SIG-M5 treated with dmso at 0.1 percent for 504 hours (cell line): ENCODE results near the gene AVL9.
"Not testable (repeated sequence)": the region's sequence is repeated elsewhere in the genome, so short reads cannot be mapped to it uniquely, and the experiment has no call there.

Experiments
- DNase-seq: peaks from one replicate; lab custom pipeline; 2025; ENCODE audit not compliant: unreplicated experiment; lab: John Stamatoyannopoulos, UW

AVL9 gene

DNA sequence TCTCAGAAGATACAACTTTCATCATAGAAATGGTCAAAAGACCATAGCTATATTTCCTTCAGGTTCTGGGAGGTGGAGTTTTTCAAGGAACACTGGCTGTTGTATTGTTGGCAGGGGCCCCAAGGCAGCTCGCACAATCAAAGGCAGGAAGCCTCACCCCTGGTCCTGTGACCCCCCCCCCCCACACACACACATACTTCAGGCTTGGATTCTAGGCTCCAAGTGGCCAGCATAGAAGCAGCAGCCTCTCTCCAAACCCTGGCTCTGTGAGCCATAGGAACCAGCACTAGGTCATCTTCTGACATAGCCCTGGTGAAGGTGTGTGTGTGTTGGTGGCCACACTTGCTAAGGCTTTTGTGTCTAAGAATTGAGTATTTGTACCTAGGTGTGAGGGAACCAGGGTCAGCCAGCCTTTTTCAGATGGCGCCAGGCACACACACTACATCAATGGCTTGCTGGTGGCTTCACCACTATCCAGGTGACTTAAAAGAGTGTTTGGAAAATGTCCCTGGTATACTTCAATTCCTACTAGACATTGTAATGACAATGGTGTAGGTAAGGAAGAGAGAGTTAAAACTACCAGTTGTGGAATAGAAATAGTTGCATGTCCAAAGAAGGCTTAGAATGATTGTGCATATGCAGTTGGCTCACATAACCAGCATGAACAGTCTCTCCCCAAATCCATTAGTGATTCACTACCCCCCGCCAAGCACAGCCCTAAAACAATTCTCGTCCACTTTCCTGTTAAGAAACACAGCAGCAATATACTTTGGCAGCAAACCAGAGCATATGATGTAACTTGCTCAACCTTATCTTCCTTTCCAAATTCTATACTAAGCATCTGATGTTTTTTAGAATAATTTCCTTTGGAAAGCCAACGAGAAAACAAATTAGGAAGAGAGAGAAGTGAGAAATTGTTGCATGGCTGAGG is 91.3 kb downstream of the AVL9 start:
- DNase-seq: peak; percentile 94

- no peak for DNase-seq
Measured at GRCh38 chr7:32587411-32587948, 92.2 kb downstream of the AVL9 start.

DNA sequence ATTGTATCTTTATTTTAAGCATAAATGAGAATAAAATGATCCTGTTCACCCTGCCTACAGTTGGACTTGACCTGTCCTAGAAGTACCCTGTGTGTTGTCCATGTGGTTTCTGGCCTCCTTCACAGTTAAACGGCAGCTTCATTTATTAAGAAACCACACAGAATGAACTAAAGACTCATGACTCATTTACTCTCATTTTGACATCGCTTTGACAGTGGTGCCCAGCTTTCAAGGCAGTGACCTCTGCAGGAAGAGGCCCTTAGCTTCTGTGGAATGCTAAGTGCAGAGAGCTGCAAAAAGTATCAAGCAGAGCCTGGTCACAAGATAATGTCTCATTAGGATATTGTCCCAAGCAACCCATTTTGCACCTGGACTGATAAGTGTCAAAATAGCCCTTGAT is 93.4 kb downstream of the AVL9 start:
- DNase-seq: peak; percentile 86

DNA sequence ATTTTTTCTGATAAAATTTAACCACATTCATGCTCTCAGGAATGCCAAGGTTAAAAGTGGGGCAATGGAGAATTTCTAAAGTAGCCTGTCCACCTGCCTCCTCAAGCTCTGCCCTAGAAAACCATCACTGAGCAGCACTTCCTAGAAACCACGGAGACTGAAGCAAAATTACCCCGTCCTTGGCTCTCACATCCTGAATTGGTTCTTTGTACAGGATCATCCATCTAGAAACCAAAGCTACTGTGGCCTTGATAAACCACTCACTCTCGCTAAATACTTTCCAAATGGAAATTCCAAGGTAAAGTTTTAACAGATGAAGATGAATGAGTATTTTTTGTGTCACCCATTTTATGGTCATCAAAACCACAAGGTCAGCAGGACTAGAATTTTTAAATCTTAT is 96.6 kb downstream of the AVL9 start:
- DNase-seq: no peak

- DNase-seq: no peak
Measured at GRCh38 chr7:32592701-32593100, 97.4 kb downstream of the AVL9 start.

- DNase-seq: no peak
Measured at GRCh38 chr7:32594965-32595490, 99.7 kb downstream of the AVL9 start.

- DNase-seq: not testable (repeated sequence)
Measured at GRCh38 chr7:32601196-32601595, 105.9 kb downstream of the AVL9 start.

- DNase-seq: no peak
Measured at GRCh38 chr7:32602470-32602869, 107.2 kb downstream of the AVL9 start.

GRCh38 chr7:32603492-32603891 is 108.2 kb downstream of the AVL9 start:
- not testable (repeated sequence) for DNase-seq

DNA sequence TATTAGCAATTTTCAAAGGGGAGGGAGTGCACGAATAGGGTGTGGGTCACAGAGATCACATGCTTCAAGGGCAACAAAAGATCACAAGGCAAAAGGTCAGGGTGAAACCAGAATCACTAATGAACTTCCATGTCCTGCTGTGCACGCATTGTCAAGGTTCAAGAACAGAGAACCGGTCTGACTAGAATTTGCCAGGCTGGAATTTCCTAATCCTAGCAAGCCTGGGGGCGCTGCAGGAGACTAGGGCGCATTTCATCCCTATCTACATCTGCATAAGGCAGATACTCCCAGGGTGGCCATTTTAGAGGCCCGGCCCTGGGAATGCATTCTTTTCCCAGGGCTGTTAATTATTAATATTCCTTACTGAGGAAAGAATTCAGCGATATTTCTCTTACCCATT is 108.8 kb downstream of the AVL9 start:
- not testable (repeated sequence) for DNase-seq

- no peak for DNase-seq
Measured at GRCh38 chr7:32605032-32605431, 109.7 kb downstream of the AVL9 start.

DNA sequence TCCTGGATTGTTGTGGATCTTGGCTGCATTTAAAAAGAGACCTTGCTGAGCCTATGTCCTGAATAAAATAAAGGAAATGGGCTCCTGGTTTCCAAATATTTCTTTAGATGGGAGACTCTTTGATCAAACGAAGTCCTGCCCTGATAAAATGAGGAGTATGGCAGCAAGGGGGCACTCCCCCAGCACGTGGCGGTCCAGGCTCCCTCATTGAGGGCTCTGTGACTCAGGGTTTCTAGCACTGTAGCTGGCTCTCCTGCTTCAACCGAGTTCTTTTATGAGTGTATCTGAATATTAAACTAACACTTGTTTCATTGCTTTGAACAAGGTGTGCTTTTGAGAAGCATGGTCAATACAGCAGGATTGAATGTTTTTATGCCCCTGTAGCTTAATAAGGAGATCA is 114.2 kb downstream of the AVL9 start:
- DNase-seq: no peak

DNA sequence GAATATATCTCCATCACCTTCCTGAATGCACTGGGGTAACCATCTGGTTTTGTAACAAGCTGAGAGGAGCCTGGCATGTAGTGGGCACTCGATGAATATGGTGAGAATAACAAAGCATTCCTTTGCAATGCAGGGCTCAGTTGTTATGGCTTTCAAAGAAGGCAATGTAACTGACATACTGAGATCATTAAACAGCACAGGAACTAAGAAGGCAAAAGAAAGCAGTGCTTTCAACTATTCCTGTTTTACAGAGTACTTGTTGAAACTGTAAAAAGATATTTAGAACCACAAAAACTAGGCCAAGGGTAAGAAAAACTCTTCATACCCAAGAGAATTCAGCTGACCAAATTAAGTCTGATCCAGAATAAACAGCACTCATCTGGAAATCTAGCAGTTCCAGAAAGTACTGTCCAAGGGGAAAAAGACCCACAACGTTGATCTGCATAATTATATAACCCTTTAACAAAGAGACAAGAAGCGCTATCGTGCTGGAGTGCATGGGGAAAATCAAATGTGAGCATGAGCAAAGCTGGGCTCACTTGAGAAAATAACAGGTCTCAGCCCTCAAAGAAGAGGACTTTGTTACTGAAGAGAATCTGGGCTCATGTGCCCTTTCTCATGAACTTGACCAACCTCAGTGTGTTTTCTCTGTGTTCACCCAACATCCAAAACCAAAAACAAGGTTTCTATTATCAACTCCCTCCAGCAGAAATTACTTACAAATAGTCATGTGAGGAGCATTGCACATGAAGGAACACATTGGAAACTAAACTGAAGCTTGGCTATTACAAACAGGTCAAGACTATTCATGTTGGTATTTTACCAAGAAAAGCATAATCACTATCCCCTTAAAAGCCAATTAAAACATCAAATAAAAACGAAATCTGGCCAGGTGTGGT is 116.2 kb downstream of the AVL9 start:
- DNase-seq: no peak

- no peak for DNase-seq
Measured at GRCh38 chr7:32616625-32617024, 121.3 kb downstream of the AVL9 start.

GRCh38 chr7:32618470-32618869 is 123.2 kb downstream of the AVL9 start:
- no peak for DNase-seq

- DNase-seq: no peak
Measured at GRCh38 chr7:32618987-32619386, 123.7 kb downstream of the AVL9 start.

DNA sequence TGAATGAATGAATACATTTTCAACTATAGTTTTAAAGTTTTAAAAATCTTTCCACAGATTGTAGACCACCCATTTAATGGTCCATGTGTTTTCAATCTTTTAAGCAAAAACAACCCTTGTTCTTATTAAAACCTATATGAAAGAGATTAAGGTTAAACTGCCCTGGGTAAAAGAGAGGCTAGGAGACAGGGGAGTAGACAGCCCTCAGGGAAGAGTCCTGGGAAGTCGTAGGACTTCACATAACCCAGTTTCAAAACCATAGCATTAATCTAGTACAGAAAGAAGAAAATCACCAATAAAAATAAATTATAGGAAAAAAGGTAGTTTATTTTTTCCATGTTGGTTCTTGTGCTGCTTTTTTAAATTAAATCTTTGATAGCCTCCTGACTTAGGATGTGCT is 124.1 kb downstream of the AVL9 start:
- DNase-seq: not testable (repeated sequence)

- DNase-seq: no peak
Measured at GRCh38 chr7:32631021-32631420, 135.7 kb downstream of the AVL9 start.

DNA sequence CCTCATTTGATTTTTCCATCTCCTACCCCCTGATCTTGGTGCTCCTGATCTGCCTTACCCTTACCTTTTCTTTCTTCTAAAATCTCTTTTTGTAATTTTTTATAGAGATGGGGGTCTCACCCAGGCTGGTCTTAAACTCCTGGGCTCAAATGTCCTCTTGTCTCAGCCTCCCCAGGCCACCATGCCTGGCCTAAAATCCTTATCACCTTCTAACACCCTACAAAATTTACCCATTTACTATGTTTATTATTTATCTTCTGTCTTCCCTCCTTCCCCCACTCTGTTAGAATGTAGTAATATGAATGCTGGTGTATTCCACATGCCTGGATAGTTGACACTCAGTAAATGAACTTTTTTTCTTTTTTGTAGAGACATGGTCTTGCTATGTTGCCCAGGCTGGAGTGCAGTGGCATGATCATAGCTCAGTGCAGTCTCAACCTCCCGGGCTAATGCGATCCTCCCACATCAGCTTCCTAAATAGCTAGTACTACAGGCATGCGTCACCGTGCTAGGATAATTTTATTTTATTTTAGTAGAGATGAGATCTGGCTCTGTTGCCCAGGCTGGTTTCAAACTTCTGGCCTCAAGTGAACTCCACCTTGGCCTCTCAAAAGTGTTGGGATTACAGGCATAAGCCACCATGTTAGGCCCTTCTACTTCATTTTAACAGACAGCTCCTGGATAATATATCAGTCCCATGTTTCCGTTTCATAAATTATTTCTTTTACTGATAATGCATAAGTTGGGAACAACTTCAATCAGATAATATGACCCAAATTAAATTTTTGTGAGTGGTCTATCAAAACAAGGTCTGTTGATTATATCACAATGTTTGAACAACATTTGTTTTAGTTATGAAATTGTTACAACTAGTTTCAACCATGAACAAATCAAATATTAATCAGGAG is 136.6 kb downstream of the AVL9 start:
- DNase-seq: not testable (repeated sequence)

DNA sequence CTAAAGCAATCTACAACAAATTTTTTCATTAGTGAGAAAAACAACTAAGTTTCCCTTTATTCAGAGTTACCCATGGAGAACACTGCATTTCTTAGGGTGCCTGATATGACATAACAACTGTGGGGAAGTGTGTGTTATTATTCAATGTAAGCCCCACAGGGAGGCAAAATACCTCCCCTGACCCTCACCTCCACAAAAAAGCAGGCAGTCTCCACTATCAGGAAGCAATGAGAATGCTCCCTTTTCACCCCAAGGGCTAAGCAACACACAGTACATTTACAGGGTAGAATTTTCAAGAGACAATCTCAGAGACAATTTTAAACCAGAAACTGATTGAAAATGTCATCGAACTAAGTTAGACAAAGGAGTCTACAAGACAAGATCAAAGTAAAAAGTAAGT is 138.2 kb downstream of the AVL9 start:
- not testable (repeated sequence) for DNase-seq
